Stimulated activated CD4-positive, alpha-beta T cell treated with anti-CD3 and anti-CD28 coated beads, Interleukin-15, amount 100 ng/mL, for 24 hours (primary cell): ENCODE measurements around the gene FOXP2.
"Not testable (repeated sequence)": the region's sequence is repeated elsewhere in the genome, so short reads cannot be mapped to it uniquely, and the experiment has no call there.

Experiments used
- DNase-seq: peaks from one replicate; pipeline ENCODE4 v3.0.0-alpha.2; 2020

The FOXP2 gene

GRCh38 chr7:114414156-114415063 lies at the start of gene FOXP2:
Gene FOXP2, plus strand, starts transcription at chr7:114414815. Its CDS starts 11,697 bp downstream, at chr7:114426512.
- DNase-seq = no peak

DNA sequence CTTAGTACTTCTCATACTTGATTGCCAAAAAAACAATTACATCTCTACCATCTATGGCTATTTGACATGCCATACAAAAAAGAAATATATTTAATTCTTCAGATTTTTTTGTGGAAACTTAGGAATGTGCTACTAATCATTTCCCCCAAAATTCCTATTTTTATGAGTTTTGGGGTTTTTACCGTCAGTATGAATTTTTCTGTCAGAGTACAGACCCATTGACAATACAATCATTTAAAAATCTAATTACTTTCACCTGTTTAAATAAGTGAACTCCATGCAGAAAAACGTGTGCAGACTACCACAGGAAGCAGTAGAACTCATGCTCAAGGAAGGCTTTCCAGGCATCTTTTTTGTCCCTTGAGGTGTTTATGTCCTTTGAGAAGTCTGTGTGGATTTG lies 48.8 kb upstream of the FOXP2 start:
- DNase-seq = no peak

GRCh38 chr7:114368492-114368891 lies 46.1 kb upstream of the FOXP2 start:
- no peak for DNase-seq

DNA sequence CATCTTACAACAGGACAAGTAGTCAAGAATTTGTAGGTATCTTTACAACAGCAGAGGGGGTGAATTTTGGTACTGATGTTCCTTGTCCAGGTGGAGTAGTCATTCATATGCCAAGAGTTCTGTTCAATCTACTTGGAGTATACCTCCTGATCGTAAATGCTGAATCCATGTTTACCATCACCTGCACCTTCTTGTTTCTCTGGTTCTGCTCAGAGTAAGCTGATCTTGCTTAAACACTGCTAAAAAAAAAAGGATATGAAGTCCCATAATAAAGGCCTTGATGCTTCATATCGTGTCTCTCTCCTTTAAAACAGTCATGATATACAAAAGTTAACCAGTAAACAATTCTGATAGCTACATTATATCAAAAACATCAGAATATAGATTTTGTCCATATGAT lies 45.3 kb upstream of the FOXP2 start:
- no peak for DNase-seq

GRCh38 chr7:114372619-114373018 lies 42.0 kb upstream of the FOXP2 start:
- no peak for DNase-seq

DNA sequence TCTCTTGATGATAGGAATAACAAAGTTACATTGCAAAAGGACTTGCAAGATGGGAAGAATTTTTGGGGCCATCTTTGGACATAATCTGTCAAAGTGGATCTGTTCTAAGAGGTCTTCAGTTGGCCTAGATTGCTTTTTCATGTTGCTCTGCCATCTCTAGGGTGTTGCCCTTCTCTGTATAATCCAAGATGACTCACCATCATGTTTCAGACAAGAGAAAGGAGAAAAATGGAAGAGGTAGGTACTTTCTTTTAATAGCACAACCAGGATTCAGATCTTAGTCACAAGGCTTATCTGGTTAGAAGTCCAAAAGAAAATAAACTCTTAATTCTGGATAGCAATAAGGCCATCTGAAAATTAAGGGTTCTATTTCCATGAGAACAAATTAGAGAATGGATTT lies 38.7 kb upstream of the FOXP2 start:
- no peak for DNase-seq

DNA sequence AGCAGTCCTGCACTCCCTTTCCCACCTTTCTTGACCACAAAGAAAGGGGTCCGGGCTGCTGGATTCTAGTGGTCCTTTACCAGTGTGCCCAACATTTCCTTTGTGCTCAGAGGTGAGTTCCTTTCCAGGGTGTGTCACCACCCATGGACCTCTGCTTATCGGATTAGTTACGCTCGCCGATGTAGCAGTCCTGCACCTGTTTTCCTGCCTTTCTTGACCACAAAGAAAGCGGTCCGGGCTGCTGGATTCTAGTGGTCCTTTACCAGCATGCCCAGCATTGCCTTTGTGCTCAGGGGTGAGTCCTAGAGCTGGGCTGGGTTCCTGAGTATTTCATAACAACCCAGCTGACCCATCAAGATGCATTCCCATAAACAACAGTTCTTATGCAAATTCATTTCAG lies 30.7 kb upstream of the FOXP2 start:
- not testable (repeated sequence) for DNase-seq

GRCh38 chr7:114384346-114384745 lies 30.3 kb upstream of the FOXP2 start:
- not testable (repeated sequence) for DNase-seq

GRCh38 chr7:114388021-114388420 lies 26.6 kb upstream of the FOXP2 start:
- DNase-seq = no peak

GRCh38 chr7:114392686-114393085 lies 21.9 kb upstream of the FOXP2 start:
- DNase-seq = no peak

GRCh38 chr7:114402876-114403635 lies 11.6 kb upstream of the FOXP2 start:
- no peak for DNase-seq

DNA sequence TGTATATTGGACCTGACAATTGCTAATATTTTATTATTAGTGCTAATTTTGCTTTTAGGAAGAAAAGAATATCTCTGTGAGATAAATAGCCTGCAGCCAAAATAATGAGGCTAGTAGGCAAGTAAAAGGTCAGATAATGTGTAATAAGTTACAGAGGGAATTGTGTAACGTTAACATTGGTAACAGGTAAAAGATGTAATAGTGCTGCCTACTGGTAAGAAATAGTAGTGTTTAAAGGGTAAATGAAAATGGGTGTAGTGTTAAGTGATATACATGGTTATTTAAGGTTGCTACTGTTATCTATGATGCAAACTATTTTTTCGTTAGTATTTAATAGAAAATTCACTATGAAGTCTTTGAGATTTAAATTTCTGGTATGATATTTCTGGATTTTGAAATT lies 9.2 kb upstream of the FOXP2 start:
- DNase-seq = no peak

DNA sequence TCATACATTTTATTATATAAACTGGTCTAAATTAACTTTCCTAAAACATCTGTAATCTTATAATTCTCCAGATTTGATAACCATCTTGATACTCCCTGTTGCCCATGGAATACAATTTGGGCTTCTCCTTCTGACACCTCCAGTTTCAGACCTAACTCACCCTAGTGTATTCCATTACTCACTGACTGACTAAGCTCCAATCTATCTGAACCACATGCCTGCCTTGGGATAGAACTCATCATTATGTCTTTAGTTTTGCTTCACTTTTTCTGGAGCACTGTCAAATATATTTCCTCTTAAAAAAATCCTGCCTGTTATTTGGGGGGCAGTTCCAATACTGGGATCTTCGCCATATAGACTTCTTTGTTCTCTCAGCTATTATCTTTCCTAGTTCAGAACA lies 4.9 kb upstream of the FOXP2 start:
- DNase-seq = no peak

DNA sequence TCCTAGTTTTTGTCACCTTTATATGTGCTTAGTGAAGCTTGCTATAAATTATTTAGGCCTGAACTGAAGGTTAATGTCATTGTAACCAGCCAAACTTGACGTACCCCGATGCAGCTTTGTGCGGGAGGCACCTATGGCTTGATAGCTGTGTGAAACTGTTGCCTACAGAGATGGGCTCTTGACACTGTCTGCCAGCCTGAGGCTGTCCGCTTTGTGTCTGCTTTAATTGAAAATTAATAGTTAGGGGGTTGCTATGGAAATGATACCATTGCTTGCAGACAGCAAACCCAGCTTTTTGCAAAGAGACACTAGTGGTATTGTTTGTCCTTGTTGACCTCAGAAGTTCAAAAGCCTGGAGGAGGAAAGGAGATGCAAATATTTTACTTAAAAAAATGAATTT lies 2.1 kb upstream of the FOXP2 start:
- DNase-seq = no peak

- DNase-seq = no peak
Observed at GRCh38 chr7:114413761-114414155, 857 bp upstream of the FOXP2 start.

DNA sequence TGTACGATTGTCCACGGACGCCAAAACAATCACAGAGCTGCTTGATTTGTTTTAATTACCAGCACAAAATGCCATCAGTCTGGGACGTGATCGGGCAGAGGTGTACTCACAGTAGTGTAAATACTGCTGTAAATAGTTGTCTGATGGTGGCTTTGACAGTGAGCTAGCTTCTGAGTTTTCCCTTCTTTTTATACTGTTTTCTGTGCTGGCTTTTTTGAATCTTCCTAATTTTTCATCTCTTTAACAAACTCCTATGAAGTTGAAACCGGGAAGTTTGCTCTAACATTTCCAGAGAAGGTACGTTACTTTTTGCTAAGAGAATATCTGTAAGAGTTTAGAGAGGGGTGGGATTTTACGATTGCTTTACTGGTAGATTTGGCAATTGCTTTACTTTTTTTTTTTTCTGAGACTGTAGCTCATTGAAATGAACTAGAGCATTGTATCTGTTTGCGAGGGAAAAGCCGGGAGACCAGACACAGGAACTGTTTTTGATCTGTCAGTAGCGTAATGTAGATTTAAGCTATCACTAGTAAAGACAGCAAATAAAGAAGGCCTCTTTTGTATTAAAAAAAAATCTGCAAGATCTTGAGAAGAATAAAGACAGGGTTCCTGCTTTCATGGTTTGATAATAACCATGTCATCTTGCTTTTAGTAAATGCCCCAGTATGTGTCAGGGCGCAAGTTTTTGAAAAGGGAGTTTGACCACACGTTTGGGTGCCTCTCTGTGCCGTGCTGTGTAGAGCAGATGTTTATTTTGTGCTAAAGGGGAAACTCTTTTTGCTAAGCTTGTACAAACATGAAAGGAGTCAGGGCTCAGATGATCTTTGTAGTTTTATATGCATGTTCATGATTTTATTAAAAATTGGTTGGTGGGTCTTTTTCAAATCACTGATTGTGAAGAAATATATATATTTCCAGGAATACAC lies 712 bp downstream of the FOXP2 start:
- no peak for DNase-seq

- DNase-seq = no peak
Observed at GRCh38 chr7:114416129-114416990, 1.7 kb downstream of the FOXP2 start.

DNA sequence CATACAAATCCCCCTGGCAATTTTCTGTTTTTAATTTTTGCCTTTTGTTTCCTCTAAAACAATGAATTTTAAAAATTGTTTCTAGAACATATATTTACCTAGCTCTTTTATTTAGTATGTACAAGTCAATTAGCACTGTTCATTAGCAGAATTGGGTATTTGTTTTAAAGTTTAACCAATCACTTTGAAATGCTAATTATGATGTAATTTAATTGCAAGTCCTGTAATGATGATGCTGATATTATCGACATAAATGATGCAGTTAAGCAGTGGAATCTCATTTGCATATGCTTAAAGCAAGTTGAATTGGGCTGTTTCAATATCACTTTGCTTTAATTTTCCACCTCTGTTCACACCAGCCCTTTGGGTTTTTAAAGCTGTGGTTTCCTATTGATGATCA lies 2.7 kb downstream of the FOXP2 start:
- DNase-seq = no peak

DNA sequence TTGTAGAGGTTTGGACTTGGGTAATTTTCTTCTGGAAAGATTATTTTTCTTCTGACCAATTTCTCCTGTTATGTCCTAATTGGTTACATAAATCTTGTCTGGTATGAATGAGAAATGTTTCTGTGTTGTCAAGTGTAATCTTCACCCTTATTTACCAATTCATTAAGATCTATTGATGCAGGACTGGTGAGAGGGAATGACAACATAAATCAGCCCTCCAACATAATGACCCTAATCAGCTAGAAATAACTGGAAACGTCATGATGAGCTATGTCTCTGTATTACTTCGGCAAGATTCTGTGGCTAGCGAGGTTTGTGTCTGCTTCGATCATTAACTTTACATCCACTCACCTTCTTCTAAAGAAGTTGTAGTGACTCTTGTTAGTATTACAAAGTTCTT lies 3.5 kb downstream of the FOXP2 start:
- DNase-seq = no peak

- DNase-seq = no peak
Observed at GRCh38 chr7:114419441-114420272, 5.0 kb downstream of the FOXP2 start.
